Prostate gland (tissue), 2 donors: Measurements from ENCODE around the gene DCDC1.

ENCODE experiments used
- CTCF ChIP-seq, 4 experiments: fragments of 200-600 bp in 2 of 4; fragments of 450-650 bp in 2 of 4; sonication (generic) in 2 of 4; IDR thresholded peaks; 1 replicate in 3 of 4; 2 replicates in 1 of 4; pipeline ENCODE4 v1.5.1; 2016 to 2019; ENCODE audit warnings: antibody characterized with exemption in 4 of 4, mild to moderate bottlenecking in 2 of 4, moderate library complexity in 2 of 4
- POLR2AphosphoS5 ChIP-seq: sonication (generic); formaldehyde crosslinking; IDR thresholded peaks from one replicate; pipeline ENCODE4 v1.6.1; 2017; ENCODE audit warnings: antibody characterized with exemption

DNA sequence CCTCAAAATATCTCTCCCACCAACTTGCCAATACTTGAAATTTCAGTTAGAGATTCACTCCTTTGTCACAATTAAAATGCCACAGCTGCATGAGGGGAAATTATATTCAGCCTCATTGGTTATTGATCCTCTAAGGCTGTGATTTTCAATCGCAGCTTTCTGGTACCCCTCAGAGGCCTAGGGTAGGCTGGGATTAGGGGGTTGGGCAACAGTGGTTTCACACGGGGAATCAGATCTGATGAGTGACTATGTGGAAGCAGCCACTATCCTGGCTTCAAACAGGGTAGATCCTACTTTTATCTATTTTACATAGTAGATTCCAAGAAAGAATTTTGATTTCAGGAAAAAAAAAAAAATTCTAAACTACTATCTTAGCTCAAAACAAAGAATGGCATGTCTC, 252.5 kb downstream of the DCDC1 start:
- TF ChIP-seq CTCF (IDR thresholded peaks at IDR 0.05), result no peak
- TF ChIP-seq POLR2AphosphoS5, result no peak
